ENCODE results near the gene ITGB6. TPM values are rescaled to one million over a fixed set of nuclear protein-coding genes. Genes with fewer than 3 reads are reported as not detected.

The ITGB6 gene
- total RNA-seq, 2 donors from 2014 or later, result not detected

DNA sequence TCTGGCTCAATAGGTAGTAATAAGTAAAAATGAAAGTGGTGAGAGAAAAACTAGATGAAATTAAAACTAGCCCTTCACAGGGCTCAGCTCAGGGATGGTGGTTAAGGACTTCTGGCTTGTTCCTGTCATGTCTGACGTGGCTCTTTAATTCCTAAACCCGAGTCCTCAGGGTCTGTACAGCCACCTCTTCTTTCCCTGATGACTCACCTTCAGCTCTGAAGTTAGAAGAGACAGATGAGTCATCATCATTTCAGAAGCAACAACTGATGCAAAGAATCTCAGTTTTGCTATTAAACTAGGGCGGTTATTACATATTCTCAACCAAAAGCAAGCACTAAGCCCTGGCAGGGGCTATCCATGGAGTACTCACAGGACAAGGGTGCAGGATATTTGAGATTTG is 24.0 kb upstream of the ITGB6 start:
- H3K36me3 Mint-ChIP-seq, result peaks cover 0 to 7% of the 10 kb centered on the region in 2 donors
- H3K27ac Mint-ChIP-seq, result peak overlapping the region; percentile 80 to 87
- peak; percentile 52 to 65 for DNase-seq (ENCODE audit: low spot score in 2 of 2)
- no peaks in the 10 kb centered on the region for H3K9me3 Mint-ChIP-seq
- ATAC-seq, result peak; percentile 81 to 90

DNA sequence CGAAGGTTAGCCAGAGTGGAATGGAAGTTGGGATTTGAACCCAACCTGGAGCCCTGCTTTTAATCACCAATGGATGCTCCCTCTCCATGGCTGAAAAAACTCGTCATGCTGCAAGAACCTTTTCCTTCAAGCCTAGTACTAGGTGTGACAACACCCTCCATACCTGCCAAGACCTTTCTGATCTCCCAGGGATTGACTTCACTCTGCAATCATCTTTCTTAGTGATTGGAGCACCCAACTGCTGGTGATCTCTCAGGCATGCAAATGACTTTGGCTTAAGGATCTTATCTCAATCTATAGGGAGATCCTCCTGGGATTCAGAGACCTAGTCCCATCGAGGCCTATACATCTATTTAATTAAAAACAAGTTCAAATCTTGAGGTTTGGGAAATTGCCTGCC is 23.5 kb upstream of the ITGB6 start:
- Mint-ChIP-seq H3K36me3 (peaks cover 0 to 7% of the 10 kb centered on the region in 2 donors), H3K9me3 (no peaks in the 10 kb centered on the region), H3K27ac (peak overlapping the region; percentile 80 to 87)
- ATAC-seq, result no peak
- DNase-seq (ENCODE audit: low spot score in 2 of 2), result no peak

DNA sequence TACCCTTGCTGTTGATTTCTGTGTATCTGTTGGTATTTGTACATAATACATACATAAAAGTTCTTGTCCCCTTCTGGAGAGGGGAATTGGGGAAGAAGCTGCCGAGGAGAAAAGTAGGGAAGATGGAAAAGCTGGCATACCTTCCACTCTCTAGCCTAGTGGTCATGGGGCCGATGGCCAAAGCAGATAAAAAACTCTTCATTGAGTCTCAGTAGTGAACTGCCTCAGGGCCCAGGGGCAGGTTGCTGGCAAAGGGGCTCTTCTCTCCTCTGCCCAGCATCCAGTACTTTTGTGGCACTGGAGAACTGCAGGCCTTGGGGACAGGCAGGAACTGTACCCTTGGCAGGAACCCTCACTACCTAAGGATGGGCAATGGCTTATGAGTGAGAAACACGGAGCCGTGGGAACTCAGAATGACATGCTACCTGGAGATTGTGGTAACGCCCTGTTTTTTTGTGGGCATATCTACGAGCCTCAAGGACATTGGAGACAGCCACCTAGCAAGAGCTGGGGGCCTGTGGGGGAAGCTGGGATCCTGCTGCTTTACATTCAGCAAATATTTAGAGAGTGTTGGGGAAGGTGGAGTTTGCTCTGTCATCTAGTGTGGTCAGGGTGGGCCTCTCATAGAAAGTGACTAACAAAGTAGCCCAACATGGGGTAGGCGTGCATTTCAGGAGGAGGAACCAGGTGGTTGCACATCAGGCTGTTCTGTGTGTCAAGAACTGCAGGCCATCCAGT is 22.6 kb upstream of the ITGB6 start:
- no peak overlapping the region for H3K27ac Mint-ChIP-seq
- H3K9me3 Mint-ChIP-seq, result no peaks in the 10 kb centered on the region
- H3K36me3 Mint-ChIP-seq, result peaks cover 0 to 5% of the 10 kb centered on the region in 2 donors
- no peak for DNase-seq (ENCODE audit: low spot score in 2 of 2)
- no peak for ATAC-seq

DNA sequence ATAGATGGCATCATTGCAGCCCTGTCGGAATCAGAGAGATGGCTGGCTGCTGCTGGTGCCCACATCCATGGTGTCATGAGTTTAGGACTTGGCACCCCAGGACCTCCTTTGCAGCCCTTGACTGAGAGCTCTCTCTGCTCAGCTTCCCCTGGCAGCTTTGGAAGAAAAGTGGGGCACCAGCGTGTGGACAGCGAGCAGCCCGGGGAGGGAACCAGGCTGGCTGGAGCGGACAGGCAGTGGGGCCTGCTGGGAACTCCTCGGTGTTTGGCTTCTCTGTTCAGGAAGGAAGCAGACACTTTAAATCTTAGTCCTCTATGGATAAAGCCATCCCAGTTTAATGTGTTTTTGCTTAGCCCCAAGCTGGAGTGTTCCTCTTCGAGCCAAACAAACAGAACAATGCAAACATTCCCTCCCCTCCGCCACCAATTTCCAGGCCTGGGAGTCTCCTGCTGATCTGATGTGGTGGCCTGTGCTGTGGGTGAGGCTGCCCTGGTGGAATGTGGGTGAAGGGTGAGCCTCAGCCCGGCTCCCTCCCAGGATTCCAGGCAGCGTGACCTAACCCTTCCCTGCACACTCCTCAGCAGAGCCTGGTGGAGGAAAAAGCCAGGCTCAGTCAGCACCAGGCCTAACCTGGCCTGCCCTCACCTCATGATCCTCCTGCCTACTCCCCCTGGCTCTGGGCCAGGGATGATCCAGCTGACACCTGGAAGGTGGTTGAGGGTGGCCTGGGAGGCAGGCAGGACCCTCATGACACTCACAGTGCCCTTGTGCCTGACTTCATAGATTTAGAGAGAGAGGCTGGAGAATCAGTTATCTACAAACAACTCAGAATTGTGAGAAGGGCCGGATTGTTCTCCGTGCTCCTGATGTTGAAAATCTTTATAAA is 21.6 kb upstream of the ITGB6 start:
- H3K27ac Mint-ChIP-seq, result peak overlapping the region; percentile 25 to 83

DNA sequence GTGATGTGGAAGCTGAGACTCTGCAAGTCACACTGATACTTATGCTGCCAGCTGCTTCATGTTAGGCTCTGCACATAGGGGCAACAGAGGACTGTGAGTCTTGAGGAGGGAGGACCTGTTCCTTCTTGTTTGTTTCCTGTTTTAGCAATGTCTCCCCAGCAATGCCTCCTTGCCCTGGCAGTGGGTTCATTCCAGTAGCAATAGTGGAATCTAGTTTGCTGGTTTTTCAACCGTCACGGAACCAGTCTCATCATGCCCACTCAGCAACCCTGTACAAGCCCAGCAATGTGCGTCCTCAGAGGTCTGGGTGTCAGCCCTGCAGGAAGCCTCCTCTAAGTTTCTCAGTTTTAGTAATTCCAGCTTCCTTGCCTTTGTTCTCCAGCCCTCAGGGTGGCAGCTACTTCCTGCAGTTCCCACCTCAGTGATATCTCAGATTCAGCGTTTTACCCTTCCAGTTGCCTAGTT is 20.5 kb upstream of the ITGB6 start:
- ATAC-seq, result peak; percentile 66 to 68
- DNase-seq (ENCODE audit: low spot score in 2 of 2), result peak; percentile 48 to 70
- H3K27ac Mint-ChIP-seq, result peak overlapping the region in 1 of 2 donors; percentile 25
- no peaks in the 10 kb centered on the region for H3K36me3 Mint-ChIP-seq
- H3K9me3 Mint-ChIP-seq, result no peaks in the 10 kb centered on the region

More for the DNA sequence above, 21.6 kb upstream of the ITGB6 start:
- no peaks in the 10 kb centered on the region for H3K9me3 Mint-ChIP-seq
- no peaks in the 10 kb centered on the region for H3K36me3 Mint-ChIP-seq
- ATAC-seq, result no peak
- DNase-seq (ENCODE audit: low spot score in 2 of 2), result no peak

DNA sequence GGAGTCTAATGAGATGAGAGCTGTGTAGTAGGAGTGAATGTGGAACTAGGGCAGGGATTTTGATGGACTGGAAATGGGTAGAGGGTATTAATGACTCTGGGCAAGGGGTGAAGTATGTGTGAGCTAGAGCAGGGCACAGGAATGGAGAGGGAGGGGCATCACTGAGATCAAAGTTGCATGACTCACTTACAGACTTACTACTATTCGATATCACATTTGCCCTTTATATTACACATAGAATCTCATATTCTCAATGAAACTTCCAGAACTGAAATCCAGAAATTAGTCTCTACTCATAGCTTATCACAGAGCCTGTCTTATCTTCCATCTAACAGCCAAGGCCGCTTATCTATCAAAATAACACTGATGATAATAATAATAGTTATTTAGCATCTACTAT is 20.0 kb upstream of the ITGB6 start:
- Mint-ChIP-seq H3K27ac (peak overlapping the region in 1 of 2 donors; percentile 25), H3K36me3 (no peaks in the 10 kb centered on the region), H3K9me3 (no peaks in the 10 kb centered on the region)
- ATAC-seq (peak; percentile 28 to 45), DNase-seq (ENCODE audit: low spot score in 2 of 2) (no peak)

DNA sequence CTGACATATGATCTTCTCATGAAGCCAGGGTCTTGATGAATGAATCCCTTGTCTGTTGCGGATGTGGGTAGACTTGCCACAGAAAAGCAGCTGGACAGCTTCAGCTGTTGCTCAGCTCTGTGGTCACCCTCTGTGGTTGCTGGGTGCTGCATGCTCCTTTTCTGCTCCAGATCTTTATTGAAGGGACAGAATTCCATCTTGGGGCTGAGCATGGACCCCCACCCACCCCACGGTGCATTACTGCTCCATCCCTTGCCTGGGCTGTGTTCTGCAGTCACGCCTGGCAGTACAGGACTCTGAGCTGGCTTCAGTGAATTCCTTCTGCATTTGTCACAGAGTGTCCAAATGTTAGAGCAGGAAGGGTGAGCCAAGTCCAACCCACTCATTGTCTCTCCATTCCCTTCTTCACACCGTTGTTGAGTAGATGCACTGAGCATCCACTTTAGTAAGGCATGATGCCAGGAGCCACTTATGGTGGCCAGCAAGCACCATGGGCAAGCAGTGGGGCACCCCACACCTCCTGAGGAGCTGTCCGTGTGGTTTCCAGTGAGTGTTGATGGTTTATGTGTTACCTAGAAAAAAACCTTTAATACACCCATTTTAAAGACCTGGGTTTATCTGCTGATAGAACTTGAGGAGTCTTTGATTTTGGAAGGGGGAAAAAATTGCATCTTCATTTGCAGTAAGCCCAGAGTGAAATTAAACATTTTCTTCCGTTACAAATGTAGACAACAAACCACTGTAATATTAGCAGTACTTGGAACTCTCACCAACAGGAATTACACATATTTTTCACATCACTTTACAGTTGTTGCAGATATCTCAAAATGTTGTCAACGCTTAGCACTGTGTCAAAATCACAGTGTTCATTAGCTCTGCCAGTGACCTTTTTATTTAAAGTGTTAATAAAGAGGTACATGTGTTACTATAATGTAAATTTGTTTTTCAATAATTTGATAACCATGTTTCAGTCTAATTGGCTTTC is 14.7 kb upstream of the ITGB6 start:
- Mint-ChIP-seq H3K36me3 (no peaks in the 10 kb centered on the region), H3K9me3 (no peaks in the 10 kb centered on the region), H3K27ac (no peak overlapping the region)
- DNase-seq (ENCODE audit: low spot score in 2 of 2) (no peak), ATAC-seq (peak in 1 of 2 donors; percentile 59)

DNA sequence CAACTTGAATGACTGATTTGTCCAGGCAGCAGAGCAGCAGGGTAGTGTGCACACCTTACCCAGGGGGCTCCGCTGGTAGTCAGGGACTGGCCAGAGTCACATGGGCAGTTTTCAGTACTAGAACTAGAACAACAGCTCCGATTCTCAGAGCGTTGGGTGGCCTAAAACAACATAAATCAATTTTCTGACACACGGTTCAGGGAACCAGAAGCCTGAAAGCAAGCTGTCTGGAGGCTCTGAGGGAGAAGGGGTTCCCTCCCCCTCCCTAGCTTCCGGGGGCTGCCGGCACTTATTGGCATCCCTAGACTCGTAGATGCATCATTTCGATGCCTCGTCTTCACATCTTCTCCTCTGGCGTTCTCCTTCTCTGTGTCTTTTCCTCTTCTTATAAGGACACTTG is 13.4 kb upstream of the ITGB6 start:
- Mint-ChIP-seq H3K36me3 (no peaks in the 10 kb centered on the region), H3K9me3 (no peaks in the 10 kb centered on the region), H3K27ac (peak overlapping the region in 1 of 2 donors; percentile 6)
- ATAC-seq (no peak), DNase-seq (ENCODE audit: low spot score in 2 of 2) (no peak)

DNA sequence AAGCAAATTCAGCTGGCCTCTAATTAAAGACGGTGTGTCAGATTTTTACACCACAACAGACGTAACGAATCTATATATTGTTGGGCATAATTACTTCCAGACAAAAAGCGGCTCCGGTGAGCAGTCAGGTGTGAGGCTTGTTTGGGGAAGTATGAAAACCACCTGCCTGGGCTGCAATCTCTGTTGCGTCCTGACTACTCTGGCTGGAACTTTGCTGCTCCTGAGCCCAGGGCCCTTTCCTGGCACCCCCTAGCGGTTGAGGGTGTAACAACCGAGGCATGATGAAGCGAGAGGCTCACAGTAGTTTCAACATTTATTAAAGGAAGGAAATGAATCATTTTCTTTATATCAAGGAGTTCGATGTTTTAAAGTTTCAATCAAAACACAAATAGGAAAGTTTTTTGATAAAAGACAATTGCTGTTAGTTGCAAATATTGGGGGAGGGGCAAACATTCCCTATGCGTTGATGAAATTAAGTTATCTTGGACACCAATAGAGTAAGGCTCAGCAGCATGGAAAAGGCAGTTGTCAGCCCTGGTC is 10.6 kb upstream of the ITGB6 start:
- ATAC-seq, result peak; percentile 66 to 86
- H3K9me3 Mint-ChIP-seq, result peaks cover 0 to 4% of the 10 kb centered on the region in 2 donors
- no peak overlapping the region for H3K27ac Mint-ChIP-seq
- H3K36me3 Mint-ChIP-seq, result peaks cover 0 to 14% of the 10 kb centered on the region in 2 donors
- peak; percentile 70 to 87 for DNase-seq (ENCODE audit: low spot score in 2 of 2)

DNA sequence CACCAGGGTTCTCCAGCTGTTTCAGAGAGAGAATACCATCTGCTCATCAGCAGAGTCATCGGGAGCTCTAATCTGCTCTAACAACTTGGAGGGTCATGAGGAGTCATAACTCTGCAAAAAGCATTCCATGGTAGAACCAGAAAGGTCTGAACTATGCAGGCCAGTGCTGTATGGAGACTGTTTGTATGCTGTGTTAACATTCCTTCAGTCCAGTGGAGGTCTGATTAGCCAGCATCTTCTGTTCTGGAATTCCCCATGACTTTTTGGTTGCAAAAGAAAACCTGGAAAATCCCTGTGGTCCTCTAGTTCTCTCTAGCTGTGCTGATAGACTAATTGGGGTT is 9.4 kb upstream of the ITGB6 start:
- ATAC-seq (no peak), DNase-seq (ENCODE audit: low spot score in 2 of 2) (no peak)
- Mint-ChIP-seq H3K36me3 (peaks cover 0 to 14% of the 10 kb centered on the region in 2 donors), H3K27ac (no peak overlapping the region), H3K9me3 (peaks cover 0 to 4% of the 10 kb centered on the region in 2 donors)

DNA sequence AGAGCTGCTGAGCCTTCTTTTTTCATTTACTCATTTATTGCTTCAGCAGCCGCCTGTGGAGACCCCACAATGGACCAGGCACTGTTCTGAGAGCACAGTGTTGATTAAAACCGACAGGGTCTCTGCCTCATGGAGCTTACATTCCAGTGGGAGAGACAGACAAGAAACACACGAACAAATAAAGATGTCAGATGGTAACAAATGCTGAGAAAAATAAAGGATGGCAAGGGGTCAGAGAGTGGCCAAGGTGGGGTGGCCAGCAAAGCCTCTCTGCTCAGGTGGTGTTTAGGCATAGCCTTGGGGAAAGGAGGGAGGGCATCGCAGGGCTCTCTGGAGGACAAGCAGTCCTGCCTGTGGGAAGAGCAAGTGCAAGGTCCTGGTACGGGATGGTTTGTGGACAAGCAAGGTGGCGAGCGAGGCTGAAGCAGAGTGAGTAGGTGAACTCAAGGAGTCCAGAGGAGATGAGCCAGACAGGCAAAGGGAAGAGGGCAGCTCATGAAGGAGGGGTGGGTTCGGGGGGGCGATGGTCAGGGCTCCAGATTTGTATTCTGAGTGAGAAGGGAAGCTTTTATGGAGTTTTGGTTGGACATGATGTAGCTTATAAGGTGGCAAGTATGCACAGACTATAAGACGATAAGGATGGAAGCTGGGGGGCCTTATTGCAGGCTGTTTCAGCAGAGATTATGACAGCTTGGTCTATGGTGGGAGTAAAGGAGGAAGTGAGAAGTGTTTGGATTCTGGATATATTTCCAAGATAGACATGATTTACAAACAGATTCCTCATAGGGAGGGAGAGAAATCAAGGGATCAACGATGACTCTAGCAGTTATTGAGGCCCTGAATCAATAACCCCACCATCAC is 8.8 kb upstream of the ITGB6 start:
- DNase-seq (ENCODE audit: low spot score in 2 of 2) (no peak), ATAC-seq (no peak)
- Mint-ChIP-seq H3K27ac (peak overlapping the region in 1 of 2 donors; percentile 51), H3K36me3 (peaks cover 0 to 14% of the 10 kb centered on the region in 2 donors), H3K9me3 (peaks cover 0 to 4% of the 10 kb centered on the region in 2 donors)

DNA sequence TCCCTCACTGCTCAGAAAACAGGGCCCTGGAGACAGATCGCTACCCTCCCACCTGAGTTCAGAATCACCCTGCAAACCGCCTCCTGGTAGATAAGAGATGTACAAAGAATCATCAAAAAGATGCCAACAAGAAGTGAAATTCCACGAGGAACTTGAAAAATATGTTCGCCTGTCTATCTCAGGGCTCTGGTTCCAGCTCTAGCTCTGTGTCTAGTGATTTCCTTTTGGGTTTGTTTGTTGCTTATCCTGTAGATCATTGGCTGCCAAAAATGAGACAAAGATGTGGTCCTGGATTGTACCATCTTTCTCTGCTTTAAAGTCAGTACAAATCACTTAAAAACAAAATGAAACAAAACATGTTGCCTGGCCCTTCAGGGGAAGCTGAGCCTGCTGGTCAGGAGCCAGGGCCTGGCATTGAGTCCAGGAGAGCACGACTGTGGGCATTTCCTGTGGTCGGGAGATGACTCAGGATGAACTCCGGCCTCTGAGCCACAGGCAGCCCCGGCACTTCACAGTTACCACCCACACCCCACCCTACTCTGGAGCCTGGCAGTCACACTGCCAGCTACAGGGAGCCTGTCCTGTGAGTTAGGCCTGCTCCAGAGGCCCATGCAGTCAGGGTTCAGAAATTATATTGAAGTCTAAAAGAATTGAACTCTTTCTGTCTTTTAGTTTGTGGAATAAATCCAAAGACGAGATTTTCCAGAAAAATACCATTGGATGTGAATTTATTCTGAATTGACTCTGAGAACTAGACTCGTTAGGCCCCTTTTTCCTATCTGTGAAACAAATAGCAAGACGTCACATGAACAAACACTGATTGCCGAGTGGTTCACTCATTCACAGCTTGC is 8.0 kb upstream of the ITGB6 start:
- ATAC-seq (peak; percentile 41 to 77), DNase-seq (ENCODE audit: low spot score in 2 of 2) (no peak)
- H3K36me3 Mint-ChIP-seq, result peaks cover 0 to 14% of the 10 kb centered on the region in 2 donors
- H3K9me3 Mint-ChIP-seq, result peaks cover 0 to 4% of the 10 kb centered on the region in 2 donors
- H3K27ac Mint-ChIP-seq, result peak overlapping the region in 1 of 2 donors; percentile 51

DNA sequence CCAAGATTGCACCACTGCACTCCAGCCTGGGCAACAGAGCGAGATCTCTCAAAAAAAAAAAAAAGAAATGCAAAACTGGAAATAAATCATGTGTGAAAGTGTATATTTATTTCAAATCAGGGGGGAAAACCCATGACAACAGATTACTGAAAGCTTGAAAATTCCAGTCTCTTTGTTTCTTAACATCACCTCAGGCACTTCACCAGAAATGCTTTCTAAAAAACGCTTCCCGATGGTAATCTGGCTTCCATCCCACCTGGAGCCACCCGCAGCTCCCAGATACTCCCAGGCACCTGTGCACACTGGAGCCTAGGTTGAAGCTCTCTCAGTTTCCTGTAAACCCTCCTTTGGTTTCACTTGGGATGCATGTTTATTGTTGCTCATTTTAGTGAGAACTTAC is 7.2 kb upstream of the ITGB6 start:
- peaks cover 0 to 4% of the 10 kb centered on the region in 2 donors for H3K9me3 Mint-ChIP-seq
- peak overlapping the region in 1 of 2 donors; percentile 51 for H3K27ac Mint-ChIP-seq
- DNase-seq (ENCODE audit: low spot score in 2 of 2), result no peak
- ATAC-seq, result no peak
- H3K36me3 Mint-ChIP-seq, result peaks cover 0 to 14% of the 10 kb centered on the region in 2 donors

DNA sequence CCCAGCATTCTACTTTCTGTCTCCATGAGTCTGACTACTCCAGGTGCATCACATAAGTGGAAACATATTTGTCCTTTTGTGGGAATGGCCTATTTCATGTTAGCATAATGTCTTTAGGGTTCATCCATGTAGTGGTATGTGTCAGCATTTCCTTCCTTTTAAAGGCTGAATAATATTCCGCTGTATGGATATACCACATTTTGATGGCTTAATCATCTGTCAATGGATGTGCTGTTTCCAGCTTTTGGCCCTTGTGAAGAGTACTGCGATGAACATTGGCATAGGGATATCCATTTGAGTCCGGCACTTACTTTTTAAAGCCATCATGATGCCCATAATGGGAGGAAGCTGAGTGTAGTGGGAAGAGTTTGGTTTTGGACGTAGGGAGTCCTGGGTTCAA is 6.4 kb upstream of the ITGB6 start:
- peaks cover 0 to 14% of the 10 kb centered on the region in 2 donors for H3K36me3 Mint-ChIP-seq
- no peak for DNase-seq (ENCODE audit: low spot score in 2 of 2)
- no peak overlapping the region for H3K27ac Mint-ChIP-seq
- peaks cover 0 to 4% of the 10 kb centered on the region in 2 donors for H3K9me3 Mint-ChIP-seq
- ATAC-seq, result no peak

All from activated naive CD4-positive, alpha-beta T cell treated with anti-CD3 and anti-CD28 coated beads, Interleukin-2, amount 50 U/mL, for 72 hours (primary cell).